SK-N-SH (cell line): ENCODE measurements around the gene WASF3.

ENCODE experiments used
- CHD2 ChIP-seq: fragments of 150-350 bp; IDR thresholded peaks from 2 replicates; pipeline ENCODE4 v1.6.1; 2018; ENCODE audit warnings: low read length; ENCODE audit not compliant: partially characterized antibody
- EZH2phosphoT487 ChIP-seq: fragments of 200-600 bp; sonication (generic); IDR thresholded peaks from 2 replicates; pipeline ENCODE4 v1.6.1; 2017; ENCODE audit warnings: low read depth, mixed run types, mild to moderate bottlenecking, antibody characterized with exemption, moderate library complexity, borderline replicate concordance
- GATA2 ChIP-seq: sonication (generic); formaldehyde crosslinking; IDR thresholded peaks from 2 replicates; pipeline ENCODE4 v1.5.0; 2020; ENCODE audit warnings: mild to moderate bottlenecking, missing genetic modification reagents
- POLR2AphosphoS5 ChIP-seq: IDR thresholded peaks from 2 replicates; pipeline ENCODE4 v1.6.1; 2012; ENCODE audit warnings: low read depth, low read length
- TAF1 ChIP-seq: IDR thresholded peaks from 2 replicates; pipeline ENCODE4 v1.6.1; 2012; ENCODE audit warnings: low read depth, mild to moderate bottlenecking, low read length, moderate library complexity, borderline replicate concordance
- TCF12 ChIP-seq: IDR thresholded peaks from 2 replicates; pipeline ENCODE4 v1.4.0; 2012
- TF ChIP-seq, protein P1 (sequence below): fragments of 200-600 bp; sonication (generic); IDR thresholded peaks from 2 replicates; pipeline ENCODE4 v1.6.1; 2017; ENCODE audit warnings: antibody characterized with exemption, mild to moderate bottlenecking, moderate library complexity
- TF ChIP-seq, protein P2 (sequence below): fragments of 150-350 bp; IDR thresholded peaks from 2 replicates; pipeline ENCODE4 v1.6.1; 2017; ENCODE audit warnings: antibody characterized with exemption, low read length, low read depth, borderline replicate concordance
- TF ChIP-seq, protein P3 (sequence below): IDR thresholded peaks from 2 replicates; pipeline ENCODE4 v1.6.1; 2012; ENCODE audit warnings: mild to moderate bottlenecking, low read depth, low read length, moderate library complexity
- TF ChIP-seq, protein P4 (sequence below): IDR thresholded peaks from 2 replicates; pipeline ENCODE4 v1.4.0; 2012; ENCODE audit warnings: low read depth, borderline replicate concordance

DNA sequence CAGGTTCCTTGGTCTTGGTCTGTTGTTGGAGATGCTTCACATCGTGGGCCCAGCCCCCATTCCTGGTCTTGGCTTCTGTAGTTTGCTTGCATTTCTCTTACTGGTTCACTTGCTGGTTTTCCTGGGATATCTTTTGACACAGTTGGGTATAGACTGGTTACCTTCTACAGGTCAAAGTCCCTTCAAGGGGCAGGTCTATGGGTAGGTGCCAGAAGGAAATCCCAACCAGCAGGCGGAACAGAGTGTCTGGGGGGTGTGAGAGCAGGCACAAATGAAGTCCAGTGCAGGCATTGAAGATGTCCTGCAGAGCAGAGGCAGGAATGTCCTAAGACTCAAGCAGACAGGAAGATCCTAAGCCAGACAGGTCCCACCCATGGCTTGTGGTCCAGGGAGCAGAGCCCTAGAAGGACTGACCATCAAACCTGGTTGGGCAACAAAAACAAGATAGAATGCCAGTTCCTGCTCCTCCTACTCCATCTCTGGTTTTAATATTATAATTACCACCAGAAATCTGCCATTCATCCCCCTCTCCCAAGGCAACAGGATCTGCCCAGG, 17.7 kb upstream of the WASF3 start:
- TF ChIP-seq, protein P1, sequence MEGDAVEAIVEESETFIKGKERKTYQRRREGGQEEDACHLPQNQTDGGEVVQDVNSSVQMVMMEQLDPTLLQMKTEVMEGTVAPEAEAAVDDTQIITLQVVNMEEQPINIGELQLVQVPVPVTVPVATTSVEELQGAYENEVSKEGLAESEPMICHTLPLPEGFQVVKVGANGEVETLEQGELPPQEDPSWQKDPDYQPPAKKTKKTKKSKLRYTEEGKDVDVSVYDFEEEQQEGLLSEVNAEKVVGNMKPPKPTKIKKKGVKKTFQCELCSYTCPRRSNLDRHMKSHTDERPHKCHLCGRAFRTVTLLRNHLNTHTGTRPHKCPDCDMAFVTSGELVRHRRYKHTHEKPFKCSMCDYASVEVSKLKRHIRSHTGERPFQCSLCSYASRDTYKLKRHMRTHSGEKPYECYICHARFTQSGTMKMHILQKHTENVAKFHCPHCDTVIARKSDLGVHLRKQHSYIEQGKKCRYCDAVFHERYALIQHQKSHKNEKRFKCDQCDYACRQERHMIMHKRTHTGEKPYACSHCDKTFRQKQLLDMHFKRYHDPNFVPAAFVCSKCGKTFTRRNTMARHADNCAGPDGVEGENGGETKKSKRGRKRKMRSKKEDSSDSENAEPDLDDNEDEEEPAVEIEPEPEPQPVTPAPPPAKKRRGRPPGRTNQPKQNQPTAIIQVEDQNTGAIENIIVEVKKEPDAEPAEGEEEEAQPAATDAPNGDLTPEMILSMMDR = no peak
- TF ChIP-seq TCF12 (no peak), POLR2AphosphoS5 (no peak), GATA2 (CRISPR knock-in tag) (no peak), CHD2 (no peak), EZH2phosphoT487 (no peak), TAF1 (no peak)
- TF ChIP-seq, protein P2, sequence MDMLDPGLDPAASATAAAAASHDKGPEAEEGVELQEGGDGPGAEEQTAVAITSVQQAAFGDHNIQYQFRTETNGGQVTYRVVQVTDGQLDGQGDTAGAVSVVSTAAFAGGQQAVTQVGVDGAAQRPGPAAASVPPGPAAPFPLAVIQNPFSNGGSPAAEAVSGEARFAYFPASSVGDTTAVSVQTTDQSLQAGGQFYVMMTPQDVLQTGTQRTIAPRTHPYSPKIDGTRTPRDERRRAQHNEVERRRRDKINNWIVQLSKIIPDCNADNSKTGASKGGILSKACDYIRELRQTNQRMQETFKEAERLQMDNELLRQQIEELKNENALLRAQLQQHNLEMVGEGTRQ = no peak
- TF ChIP-seq, protein P3, sequence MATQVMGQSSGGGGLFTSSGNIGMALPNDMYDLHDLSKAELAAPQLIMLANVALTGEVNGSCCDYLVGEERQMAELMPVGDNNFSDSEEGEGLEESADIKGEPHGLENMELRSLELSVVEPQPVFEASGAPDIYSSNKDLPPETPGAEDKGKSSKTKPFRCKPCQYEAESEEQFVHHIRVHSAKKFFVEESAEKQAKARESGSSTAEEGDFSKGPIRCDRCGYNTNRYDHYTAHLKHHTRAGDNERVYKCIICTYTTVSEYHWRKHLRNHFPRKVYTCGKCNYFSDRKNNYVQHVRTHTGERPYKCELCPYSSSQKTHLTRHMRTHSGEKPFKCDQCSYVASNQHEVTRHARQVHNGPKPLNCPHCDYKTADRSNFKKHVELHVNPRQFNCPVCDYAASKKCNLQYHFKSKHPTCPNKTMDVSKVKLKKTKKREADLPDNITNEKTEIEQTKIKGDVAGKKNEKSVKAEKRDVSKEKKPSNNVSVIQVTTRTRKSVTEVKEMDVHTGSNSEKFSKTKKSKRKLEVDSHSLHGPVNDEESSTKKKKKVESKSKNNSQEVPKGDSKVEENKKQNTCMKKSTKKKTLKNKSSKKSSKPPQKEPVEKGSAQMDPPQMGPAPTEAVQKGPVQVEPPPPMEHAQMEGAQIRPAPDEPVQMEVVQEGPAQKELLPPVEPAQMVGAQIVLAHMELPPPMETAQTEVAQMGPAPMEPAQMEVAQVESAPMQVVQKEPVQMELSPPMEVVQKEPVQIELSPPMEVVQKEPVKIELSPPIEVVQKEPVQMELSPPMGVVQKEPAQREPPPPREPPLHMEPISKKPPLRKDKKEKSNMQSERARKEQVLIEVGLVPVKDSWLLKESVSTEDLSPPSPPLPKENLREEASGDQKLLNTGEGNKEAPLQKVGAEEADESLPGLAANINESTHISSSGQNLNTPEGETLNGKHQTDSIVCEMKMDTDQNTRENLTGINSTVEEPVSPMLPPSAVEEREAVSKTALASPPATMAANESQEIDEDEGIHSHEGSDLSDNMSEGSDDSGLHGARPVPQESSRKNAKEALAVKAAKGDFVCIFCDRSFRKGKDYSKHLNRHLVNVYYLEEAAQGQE = no peak
- TF ChIP-seq, protein P4, sequence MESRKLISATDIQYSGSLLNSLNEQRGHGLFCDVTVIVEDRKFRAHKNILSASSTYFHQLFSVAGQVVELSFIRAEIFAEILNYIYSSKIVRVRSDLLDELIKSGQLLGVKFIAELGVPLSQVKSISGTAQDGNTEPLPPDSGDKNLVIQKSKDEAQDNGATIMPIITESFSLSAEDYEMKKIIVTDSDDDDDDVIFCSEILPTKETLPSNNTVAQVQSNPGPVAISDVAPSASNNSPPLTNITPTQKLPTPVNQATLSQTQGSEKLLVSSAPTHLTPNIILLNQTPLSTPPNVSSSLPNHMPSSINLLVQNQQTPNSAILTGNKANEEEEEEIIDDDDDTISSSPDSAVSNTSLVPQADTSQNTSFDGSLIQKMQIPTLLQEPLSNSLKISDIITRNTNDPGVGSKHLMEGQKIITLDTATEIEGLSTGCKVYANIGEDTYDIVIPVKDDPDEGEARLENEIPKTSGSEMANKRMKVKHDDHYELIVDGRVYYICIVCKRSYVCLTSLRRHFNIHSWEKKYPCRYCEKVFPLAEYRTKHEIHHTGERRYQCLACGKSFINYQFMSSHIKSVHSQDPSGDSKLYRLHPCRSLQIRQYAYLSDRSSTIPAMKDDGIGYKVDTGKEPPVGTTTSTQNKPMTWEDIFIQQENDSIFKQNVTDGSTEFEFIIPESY = no peak
